ENCODE measurements around the gene TGM2. TPM values are rescaled to one million over a fixed set of nuclear protein-coding genes. Genes with fewer than 3 reads are reported as not detected.

TGM2 gene
- total RNA-seq (2014; rRNA removed; shearing (Covaris generic); ENCODE audit: low replicate concordance), result 144 and 178 TPM in 2 replicates

DNA sequence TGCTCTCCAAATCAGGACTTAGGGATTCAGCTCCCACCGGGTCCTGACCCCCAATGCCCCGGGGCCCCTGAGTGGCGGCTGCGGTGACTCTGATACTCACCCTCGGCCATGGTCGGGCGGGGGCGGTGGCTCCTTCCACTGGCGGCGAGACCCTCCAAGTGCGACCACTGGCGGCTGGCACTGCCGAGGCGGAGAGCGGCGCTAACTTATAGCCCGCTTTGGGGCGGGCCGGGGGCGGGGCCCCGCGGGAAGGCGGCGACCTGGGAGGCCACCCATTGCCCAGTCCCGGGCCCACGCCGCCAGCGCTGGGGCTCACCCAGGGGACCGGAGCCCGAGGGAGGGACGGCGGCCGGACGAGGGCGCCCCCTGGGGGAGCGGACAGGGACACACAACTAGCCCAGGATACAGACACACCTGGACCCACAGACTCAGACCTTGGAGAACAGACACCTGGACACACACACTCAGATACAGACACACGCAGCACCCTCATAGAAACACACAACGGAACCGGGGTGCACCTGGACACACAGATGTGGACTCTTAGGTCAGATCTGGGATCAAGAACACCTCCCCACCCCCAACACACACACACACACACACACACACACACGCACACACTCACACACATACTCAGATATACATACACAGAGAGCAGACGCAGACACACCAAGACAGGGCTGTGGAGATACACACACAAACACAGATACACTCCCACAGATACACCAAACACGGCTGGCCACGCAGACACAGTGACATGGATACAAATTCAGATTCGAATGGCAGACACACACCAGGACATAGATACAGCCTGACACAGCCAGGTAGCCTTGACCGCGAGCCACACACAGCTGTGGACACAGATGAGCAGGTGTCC, at the start of gene TGM2:
TGM2 (minus strand) TSS at position 182 of the 877 bp plus-strand sequence; CDS start at position 110, 72 bp downstream.
- in situ Hi-C loops (cut with HindIII; ENCODE audit: low pct_unique_long_range_greater_than_20kb, low sequenced_read_pairs), result no loop called here
- DNase-seq (ENCODE audit: low read depth), result peak; percentile 87

DNA sequence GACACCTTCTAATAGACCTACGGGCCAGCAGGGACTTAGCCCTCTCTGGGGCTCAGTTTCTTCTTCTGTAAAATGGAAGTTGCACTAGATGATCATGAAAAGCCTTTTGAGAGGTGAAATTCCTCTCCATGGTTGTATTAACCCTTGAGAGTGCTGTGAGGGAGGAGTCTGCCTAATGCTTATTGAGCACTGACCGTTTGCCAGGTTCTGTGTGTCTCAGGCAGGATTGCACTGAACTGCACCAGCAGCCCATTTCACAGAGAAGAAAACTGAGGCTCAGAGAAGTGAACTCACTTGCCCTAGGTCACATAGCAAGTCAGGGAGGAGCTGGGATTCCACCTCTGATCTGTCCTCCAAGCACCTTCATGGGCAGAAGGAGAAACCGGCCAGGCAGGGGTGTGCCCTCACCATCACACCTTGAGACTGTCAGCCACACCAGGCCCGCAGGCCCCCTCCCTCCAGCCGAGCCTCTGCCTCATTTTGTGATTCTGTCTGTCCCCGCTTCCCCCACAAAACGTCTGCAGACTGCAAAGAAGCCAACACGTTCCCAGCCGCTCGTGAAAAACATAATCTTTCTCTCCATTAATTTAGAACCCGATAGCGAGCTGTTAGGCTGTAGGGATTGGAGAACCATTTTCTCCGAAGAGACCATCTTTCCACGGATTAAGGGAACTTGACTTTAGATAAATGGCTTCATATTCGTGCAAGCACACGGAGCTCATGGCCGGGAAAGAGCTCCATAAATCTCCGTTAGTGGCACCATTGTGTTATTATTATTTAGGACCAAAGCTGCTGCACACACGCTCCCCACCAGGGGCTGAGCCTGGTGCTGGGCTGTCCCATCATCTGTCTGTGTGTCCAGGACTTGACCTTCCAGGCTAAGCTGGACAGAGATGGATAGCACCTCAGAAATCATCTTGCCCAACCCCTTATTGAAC, 49.5 kb upstream of the TGM2 start:
- in situ Hi-C loops (cut with HindIII; ENCODE audit: low pct_unique_long_range_greater_than_20kb, low sequenced_read_pairs), result no loop called here
- DNase-seq (ENCODE audit: low read depth), result no peak

DNA sequence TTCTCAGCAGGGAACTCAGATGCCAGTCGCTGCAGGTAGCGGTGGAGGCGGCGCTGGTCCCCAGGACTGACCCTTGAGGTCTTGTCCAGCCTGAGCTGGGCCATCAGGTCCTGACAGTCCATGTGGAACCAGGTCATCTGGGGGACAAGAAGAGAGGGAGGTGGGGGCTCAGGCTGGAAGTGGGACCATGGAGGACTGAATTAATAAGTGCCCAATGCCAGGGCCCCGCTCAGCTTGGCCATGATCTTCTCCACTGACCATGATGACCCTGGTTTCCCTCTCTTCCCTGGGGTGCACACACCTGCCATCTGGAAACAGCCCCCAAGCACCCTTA, 48.5 kb upstream of the TGM2 start:
- in situ Hi-C loops (cut with HindIII; ENCODE audit: low pct_unique_long_range_greater_than_20kb, low sequenced_read_pairs), result no loop called here
- DNase-seq (ENCODE audit: low read depth), result no peak

DNA sequence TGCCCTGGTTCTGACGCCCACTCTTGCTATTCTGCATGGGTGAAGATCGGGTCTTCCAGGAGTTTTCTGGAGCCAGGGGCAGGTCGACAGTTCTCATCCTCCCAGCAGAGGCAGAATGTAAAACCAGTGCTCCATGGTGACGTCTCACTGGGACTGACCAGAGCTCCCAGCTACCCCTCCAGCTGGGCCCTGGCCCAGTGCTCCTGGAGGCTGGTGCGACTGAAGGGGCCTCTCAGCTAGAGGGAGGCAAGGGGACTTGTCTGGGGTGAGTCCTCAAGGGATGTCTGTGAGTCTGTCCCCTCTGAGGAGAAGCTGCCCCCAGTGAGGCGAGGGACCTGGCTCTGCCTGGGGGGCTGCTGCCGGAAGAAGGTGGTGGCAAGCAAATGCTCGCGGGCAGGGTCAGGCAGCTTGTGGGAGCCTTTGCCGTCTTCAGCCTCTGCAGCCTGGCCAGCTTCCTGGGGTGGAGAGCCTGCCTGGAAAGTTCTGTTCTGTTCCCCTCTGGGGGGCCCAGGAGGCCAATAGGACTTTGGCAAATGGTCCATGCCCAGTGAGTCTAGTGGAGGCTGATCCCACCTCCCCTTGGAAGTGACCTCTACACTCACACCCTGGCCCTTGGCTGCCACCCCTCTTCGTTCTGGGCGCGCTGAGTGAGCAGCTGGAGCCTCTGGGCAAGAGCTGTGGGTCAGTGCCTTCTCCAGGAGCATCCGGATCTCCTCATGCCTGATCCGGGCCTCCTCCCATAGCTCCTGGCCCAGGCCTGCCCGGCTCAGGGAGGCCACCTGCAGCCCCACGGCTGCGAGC, 47.9 kb upstream of the TGM2 start:
- in situ Hi-C loops (cut with HindIII; ENCODE audit: low pct_unique_long_range_greater_than_20kb, low sequenced_read_pairs), result no loop called here
- no peak for DNase-seq (ENCODE audit: low read depth)

DNA sequence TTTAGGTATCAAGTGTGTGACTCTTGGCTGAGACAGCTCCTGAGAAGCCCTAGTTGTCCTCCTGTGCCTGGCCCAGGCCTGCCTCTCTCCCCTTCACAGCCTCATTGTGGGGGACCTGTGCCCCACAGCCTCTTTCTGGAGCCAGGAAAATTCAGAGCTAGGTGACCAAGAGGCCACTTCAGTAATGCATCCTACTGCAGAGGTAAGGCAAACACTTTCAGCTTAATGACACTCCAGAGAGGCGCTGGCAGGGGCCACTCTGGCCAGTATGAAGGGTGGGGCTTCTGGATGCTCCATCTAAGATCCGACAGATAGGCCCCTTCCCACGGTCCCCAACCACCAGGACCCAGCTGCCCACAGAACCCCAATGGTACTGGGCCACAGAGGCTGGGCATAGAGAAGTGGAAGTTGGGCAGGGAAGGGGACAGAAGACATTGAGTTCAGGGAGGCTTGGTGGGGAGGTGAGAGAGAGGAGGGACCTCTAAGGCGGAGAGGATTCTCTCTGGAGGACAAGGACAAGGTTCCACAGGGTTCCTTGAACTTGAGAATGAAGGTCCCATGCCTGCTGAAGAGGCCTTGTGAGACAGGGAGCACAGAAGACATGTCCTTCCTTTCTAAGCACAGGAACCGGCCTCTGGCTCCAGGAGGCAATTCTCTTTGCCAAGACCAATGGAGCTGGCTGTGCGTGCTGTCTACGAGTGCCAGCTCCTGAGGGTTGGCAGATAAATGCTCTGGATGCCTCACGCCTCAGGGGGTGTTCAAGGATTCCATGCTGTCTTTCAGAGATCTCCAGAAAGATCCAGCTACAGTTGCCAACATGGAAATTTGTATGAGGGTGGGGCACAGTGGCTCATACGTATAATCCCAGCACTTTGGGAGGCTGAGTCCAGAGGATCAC, 46.4 kb upstream of the TGM2 start:
- in situ Hi-C loops (cut with HindIII; ENCODE audit: low pct_unique_long_range_greater_than_20kb, low sequenced_read_pairs), result no loop called here
- DNase-seq (ENCODE audit: low read depth), result no peak

DNA sequence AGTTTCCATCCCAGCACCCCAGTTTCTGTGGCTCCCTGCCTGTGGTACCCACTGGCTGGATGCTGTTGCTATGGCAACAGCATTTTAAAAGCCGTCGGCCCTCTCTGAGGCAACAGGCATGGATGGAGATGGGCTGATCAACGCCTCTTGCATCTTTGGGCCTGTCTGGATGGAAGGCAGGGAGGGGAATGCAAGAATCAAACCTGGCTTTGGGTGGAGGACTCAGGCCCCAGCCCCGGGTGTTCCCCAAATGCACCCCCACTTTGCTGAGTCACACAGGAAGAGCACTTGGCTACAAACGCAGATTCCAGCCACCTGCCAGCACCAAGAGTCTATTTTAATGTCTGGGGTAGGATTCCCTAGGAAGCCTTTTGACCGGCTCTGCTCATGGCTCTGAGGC, 45.7 kb upstream of the TGM2 start:
- no peak for DNase-seq (ENCODE audit: low read depth)
- in situ Hi-C loops (cut with HindIII; ENCODE audit: low pct_unique_long_range_greater_than_20kb, low sequenced_read_pairs), result no loop called here

DNA sequence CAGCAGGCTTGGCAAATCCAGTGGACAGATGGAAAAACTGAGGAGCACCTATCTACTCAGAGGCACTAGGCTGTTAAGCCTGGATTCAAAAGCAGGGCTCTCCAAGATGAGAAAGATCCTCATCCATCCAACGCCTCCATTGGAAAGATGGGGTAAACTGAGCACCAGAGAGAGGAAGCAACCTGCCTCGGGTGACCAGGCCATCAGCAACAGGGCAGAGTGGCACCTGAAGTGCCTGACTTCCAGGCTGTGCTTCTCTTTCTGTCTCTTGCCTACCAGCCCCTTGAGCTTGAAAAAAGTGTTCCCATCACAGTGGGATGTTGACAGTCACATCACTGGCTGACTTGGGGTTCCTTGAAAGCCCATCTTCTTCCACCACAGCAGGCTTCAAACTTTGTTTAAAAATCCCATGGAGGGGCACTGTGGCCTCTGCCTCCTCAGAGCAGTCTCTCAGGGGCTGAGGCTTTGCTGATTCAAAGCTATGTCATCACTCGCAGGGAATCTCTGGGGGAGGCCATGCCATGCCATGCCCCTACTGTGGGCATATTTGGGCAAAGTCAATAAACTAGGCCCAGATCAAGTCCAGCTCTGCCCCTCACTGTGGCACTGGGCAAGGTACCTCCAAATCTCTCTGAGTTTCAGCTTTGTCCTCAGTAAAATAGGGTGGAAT, 44.8 kb upstream of the TGM2 start:
- in situ Hi-C loops (cut with HindIII; ENCODE audit: low pct_unique_long_range_greater_than_20kb, low sequenced_read_pairs), result no loop called here
- DNase-seq (ENCODE audit: low read depth), result no peak

DNA sequence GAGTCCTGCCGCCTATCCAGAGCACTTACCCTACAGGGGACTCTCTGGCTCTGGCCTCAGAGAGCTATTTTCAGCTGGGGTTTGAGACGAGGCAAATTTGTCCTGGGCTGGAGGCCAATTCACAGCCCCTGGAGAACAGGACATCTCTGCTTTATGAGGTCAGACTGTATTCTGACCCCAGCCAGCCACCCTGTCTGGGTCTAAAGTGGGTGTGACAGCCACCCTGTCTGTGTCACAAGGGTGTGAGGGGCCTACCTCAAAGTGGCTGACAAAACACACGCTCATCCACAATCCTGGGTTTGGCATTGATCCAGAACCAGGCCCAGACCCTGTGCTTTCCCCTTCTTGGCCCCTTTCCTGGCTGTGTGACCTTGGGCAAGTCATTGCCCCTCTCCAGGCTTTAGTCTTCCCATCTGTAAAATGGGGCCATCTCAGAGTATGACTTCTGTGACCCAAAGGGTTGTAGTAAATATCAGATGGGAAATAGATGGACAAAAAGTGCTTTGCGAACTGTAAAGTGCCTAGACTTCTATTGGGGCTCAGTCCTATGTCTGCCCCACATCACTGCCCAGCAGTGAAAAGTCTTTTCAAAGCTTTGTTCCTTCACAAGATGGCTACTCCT, 44.1 kb upstream of the TGM2 start:
- in situ Hi-C loops (cut with HindIII; ENCODE audit: low pct_unique_long_range_greater_than_20kb, low sequenced_read_pairs), result no loop called here
- no peak for DNase-seq (ENCODE audit: low read depth)

DNA sequence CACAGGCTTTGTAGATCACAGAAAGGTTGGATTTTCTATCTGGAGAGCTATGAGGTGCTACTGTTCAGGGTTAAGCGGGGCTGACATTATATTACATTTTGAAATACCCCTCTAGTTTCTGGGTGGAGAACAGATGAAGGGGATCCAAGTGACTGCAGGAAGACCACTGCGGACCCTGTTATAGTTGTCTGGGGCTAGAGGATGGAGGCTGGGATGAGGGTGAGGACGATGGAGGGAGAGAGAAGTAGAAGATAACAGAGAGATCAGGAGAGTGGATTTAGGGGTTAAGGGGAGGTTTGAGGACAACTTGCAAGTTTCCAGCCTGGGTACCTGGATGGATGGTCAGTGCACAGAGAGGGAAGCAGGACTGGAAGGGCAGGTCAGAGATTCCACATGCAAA, 43.5 kb upstream of the TGM2 start:
- no peak for DNase-seq (ENCODE audit: low read depth)
- in situ Hi-C loops (cut with HindIII; ENCODE audit: low pct_unique_long_range_greater_than_20kb, low sequenced_read_pairs), result no loop called here

DNA sequence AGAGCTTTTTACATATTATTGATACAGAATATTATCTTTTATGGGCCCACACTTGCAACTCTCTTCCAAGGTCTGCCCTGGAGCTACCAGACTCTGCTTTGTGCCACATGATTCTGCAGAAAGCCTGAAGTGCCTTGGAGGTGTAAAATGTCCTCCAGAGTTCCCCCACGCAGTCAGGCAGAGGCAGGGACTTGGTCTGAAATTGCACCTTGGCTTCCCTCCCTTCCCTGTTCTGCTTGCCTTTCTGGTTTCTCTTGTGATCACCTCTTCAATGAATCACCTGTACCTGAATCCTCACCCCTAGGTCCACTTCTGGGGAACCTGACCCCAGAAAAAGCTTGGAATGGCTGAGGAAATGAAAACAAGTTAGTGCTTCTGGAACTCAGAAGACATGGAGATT, 43.0 kb upstream of the TGM2 start:
- DNase-seq (ENCODE audit: low read depth), result no peak
- in situ Hi-C loops (cut with HindIII; ENCODE audit: low pct_unique_long_range_greater_than_20kb, low sequenced_read_pairs), result no loop called here

DNA sequence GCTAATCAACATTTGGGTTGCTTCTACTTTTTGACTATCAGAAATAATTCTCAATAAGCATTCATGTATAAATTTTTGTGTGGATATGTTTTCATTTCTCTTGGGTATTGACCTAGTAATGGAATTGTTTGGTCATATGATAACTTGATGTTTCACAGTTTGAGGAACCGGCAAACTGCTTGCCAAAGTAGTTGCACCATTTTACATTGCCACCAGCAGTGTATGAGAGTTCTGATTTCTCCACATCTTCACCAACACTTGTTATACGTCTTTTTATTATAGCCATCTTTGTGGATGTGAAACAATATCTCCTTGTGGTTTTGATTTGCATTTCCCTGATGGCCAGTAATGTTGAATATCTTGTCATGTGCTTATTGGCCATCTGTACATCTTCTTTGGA, 42.6 kb upstream of the TGM2 start:
- DNase-seq (ENCODE audit: low read depth), result no peak
- in situ Hi-C loops (cut with HindIII; ENCODE audit: low pct_unique_long_range_greater_than_20kb, low sequenced_read_pairs), result no loop called here

DNA sequence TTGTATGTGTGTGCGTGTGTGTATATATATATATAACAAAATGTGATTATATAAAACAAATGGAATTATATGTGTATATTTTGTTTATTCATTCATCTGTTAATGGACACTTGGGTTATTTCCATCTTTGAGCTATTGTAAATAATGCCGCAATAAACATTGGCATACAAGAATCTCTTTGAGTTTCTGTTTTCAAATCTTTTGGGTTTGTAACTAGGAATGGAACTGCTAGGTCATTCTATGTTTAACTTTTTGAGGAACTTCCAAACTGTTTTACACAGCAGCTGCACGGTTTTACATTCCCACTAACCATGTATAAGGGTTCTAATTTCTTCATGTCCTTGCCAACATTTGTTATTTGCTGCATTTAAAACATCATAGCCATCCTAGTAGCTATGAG, 39.9 kb upstream of the TGM2 start:
- in situ Hi-C loops (cut with HindIII; ENCODE audit: low pct_unique_long_range_greater_than_20kb, low sequenced_read_pairs), result no loop called here
- no peak for DNase-seq (ENCODE audit: low read depth)

DNA sequence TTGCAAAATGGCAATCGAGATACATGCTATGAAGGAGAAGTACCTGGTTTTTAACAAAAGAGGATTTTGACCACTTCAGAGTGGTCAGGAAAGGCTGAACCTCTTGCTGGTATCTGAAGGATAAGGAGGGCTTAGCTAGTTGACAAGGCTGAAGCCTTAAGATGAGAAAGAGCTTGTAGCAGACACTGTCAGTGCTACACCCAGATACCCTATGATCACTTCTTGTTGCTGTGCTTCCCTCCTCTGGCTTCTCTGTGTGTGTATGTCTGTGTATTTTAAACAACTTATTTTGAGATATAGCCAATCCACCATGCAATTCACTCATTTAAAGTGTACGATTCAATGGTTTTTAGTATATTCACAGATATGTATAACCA, 38.9 kb upstream of the TGM2 start:
- DNase-seq (ENCODE audit: low read depth), result no peak
- in situ Hi-C loops (cut with HindIII; ENCODE audit: low pct_unique_long_range_greater_than_20kb, low sequenced_read_pairs), result no loop called here

DNA sequence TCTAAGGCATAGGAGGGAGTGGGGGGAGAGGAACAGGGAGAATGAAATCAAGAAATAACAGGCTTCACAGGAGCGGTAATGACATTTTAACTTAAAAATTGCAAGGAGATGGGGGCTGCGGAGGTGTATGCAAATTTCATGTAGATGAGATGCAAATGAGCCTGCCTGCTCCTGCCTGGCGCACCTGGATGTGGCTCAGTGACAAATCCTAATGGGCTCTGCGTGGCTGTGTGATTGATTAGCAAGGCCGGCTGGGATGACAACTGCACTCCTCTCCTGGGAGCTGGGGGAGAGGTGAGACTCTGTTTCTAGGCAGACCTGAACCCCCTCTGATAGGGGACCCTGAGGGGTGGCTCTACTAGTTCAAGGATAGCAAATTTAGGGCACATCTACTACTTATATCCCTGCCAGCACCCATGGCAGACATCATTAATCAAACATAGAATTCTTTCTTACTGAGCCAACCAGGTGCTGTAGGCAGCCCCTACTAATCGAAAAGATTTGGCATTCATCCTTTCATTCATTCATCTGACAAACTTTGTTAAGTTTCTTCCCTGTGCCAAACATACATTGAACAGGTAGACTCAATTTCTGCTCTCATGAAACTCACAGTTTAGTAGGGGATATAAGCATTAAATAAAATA, 38.4 kb upstream of the TGM2 start:
- in situ Hi-C loops (cut with HindIII; ENCODE audit: low pct_unique_long_range_greater_than_20kb, low sequenced_read_pairs), result no loop called here
- DNase-seq (ENCODE audit: low read depth), result no peak

DNA sequence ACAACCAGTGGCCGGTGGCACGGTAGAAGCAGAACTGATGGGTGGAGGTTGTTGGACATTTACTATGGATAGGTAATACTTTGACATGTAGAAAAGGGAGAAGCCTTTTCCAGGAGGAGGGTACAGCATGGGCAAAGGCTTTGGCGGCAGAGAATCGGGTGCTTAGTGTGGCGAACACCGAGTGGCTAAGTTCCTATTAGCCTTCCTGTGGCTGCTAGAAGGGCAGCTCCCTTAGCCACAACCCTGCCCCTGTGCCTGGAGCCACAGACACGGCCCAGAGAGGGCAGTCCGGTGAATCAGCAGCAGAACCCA, 37.9 kb upstream of the TGM2 start:
- DNase-seq (ENCODE audit: low read depth), result no peak
- in situ Hi-C loops (cut with HindIII; ENCODE audit: low pct_unique_long_range_greater_than_20kb, low sequenced_read_pairs), result no loop called here

DNA sequence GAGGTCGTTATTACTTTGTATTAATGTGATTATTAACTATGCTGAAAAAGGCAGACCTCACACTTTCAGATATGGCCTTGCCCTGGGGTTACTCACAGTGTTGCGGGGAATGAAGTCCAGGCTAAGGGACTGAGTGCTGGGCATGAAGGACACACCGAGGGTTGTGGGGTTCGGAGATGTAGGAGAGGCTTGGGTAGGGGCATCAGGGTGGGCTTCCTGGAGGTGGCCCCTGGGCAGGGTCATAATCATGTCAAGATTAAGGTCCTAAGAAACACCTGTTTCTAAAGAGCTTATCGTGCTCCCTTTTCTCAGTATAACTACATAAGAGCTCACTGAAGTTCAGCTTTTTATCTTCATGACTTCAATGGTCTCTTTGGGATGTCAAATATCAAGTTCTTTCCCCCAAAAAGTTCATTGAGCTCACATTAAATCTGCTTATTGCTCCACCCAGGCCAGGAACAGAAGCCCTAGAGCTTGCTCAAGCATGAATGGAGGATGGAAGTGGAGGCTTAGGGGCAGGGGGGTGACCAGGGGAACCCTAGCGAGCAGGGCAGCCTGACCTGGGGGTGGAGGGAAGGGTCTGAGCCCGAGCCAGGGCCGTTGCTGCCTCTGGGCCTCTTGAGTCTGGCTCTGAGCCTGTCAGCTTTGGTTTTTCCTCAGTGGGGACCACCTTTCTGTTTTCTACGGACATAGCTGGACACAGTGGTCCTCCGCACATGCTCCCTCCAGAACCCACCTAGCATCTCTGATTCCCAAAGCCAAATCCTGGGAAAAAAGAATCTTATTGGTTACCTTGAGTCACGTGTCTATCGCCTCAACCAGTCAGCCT, 37.3 kb upstream of the TGM2 start:
- in situ Hi-C loops (cut with HindIII; ENCODE audit: low pct_unique_long_range_greater_than_20kb, low sequenced_read_pairs), result no loop called here
- no peak for DNase-seq (ENCODE audit: low read depth)
